ENCODE results near the gene MRPL51.

MRPL51 gene

GRCh38 chr12:6494968-6495367 lies 1.9 kb upstream of the MRPL51 start:
- TF ChIP-seq YY1 (IDR thresholded peaks at IDR 0.05; ENCODE audit: low read depth) (no peak), RAD21 (IDR thresholded peaks at IDR 0.05; ENCODE audit: low read depth) (no peak), NFIC (IDR thresholded peaks at IDR 0.05) (no peak)
- TF ChIP-seq, protein P1, sequence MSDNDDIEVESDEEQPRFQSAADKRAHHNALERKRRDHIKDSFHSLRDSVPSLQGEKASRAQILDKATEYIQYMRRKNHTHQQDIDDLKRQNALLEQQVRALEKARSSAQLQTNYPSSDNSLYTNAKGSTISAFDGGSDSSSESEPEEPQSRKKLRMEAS (IDR thresholded peaks at IDR 0.05) = no peak

- no peak for TF ChIP-seq NFIC (IDR thresholded peaks at IDR 0.05)
- TF ChIP-seq ZBTB7A (IDR thresholded peaks at IDR 0.05; ENCODE audit: low read depth) = no peak
- no peak for TF ChIP-seq YY1 (IDR thresholded peaks at IDR 0.05; ENCODE audit: low read depth)
- TF ChIP-seq TCF12 (IDR thresholded peaks at IDR 0.05; ENCODE audit: low read depth) = no peak
- no peak for TF ChIP-seq TEAD4 (IDR thresholded peaks at IDR 0.05)
- TF ChIP-seq, protein P1 (IDR thresholded peaks at IDR 0.05) = no peak
- no peak for TF ChIP-seq RAD21 (IDR thresholded peaks at IDR 0.05; ENCODE audit: low read depth)
- TF ChIP-seq CEBPB (IDR thresholded peaks at IDR 0.05) = no peak; the same call in 1 of the 2 replicates
- no peak for TF ChIP-seq EGR1 (IDR thresholded peaks at IDR 0.05)
- TF ChIP-seq FOXM1 (IDR thresholded peaks at IDR 0.05; ENCODE audit: borderline replicate concordance, low read depth) = no peak
- TF ChIP-seq USF1 (IDR thresholded peaks at IDR 0.05) = no peak
- TF ChIP-seq, protein P2, sequence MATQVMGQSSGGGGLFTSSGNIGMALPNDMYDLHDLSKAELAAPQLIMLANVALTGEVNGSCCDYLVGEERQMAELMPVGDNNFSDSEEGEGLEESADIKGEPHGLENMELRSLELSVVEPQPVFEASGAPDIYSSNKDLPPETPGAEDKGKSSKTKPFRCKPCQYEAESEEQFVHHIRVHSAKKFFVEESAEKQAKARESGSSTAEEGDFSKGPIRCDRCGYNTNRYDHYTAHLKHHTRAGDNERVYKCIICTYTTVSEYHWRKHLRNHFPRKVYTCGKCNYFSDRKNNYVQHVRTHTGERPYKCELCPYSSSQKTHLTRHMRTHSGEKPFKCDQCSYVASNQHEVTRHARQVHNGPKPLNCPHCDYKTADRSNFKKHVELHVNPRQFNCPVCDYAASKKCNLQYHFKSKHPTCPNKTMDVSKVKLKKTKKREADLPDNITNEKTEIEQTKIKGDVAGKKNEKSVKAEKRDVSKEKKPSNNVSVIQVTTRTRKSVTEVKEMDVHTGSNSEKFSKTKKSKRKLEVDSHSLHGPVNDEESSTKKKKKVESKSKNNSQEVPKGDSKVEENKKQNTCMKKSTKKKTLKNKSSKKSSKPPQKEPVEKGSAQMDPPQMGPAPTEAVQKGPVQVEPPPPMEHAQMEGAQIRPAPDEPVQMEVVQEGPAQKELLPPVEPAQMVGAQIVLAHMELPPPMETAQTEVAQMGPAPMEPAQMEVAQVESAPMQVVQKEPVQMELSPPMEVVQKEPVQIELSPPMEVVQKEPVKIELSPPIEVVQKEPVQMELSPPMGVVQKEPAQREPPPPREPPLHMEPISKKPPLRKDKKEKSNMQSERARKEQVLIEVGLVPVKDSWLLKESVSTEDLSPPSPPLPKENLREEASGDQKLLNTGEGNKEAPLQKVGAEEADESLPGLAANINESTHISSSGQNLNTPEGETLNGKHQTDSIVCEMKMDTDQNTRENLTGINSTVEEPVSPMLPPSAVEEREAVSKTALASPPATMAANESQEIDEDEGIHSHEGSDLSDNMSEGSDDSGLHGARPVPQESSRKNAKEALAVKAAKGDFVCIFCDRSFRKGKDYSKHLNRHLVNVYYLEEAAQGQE (IDR thresholded peaks at IDR 0.05; ENCODE audit: low read depth) = no peak
- TF ChIP-seq CREB1 (IDR thresholded peaks at IDR 0.05; ENCODE audit: low read depth) = no peak
- no peak for TF ChIP-seq TAF1 (IDR thresholded peaks at IDR 0.05; ENCODE audit: low read depth)
- no peak for TF ChIP-seq EP300 (IDR thresholded peaks at IDR 0.05; ENCODE audit: borderline replicate concordance)
These were observed 1.2 kb upstream of the MRPL51 start for GRCh38 chr12:6494258-6494743.

DNA sequence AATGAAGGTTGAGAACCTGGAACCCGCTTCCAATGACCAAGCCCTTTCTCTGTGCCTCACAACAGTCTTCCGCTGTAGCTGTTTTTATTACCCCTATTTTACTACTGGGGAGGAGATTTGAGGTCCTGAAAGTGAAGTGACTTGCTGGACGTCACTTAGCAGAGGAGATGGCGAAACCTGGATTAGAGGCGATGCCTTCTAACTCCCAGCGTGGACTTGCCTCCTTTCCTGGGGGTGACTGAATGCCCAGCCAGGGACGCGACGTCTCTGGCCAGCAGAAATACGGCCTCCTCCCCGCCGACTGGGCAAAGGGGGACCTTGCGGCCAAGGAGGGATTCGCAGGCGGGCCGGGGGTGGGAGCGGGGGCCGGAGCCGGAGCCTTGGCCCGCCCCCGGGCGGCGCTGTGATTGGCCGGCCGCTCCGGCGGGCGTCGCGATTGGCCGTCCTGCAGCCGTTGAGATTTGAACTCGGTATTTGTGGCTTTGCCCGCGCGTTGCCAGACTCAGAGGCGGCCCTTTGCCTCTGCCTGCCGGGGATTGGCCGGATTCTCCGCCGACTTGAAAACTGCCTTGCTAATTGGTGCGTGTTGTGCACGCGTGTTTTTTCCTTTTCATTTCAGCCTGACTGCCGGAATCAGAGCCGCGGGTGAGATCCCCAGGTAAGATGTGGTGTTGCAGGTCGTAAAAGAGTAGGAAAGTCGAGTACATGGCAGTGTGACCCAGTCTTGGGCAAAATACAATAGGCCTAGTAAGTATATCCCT lies 615 bp upstream of the MRPL51 start, which contains the start of gene NCAPD2:
Gene NCAPD2, plus strand, starts transcription at position 606 of the 761 bp plus-strand sequence. CDS start 997 bp downstream, outside the sequence.
- TF ChIP-seq TCF12 (IDR thresholded peaks at IDR 0.05; ENCODE audit: low read depth) (peak; percentile 36; the same call in 1 of the 2 replicates), TEAD4 (IDR thresholded peaks at IDR 0.05) (no peak; the same call in 1 of the 2 replicates), CEBPB (IDR thresholded peaks at IDR 0.05) (no peak), FOXM1 (IDR thresholded peaks at IDR 0.05; ENCODE audit: borderline replicate concordance, low read depth) (peak; percentile 95), RAD21 (IDR thresholded peaks at IDR 0.05; ENCODE audit: low read depth) (no peak), ZBTB7A (IDR thresholded peaks at IDR 0.05; ENCODE audit: low read depth) (peak; percentile 53; the same call in 1 of the 2 replicates), TAF1 (IDR thresholded peaks at IDR 0.05; ENCODE audit: low read depth) (peak; percentile 80; the same call in 1 of the 2 replicates), NFIC (IDR thresholded peaks at IDR 0.05) (no peak), CREB1 (IDR thresholded peaks at IDR 0.05; ENCODE audit: low read depth) (peak; percentile 29; the same call in 1 of the 2 replicates), EGR1 (IDR thresholded peaks at IDR 0.05) (peak; percentile 61; the same call in 1 of the 2 replicates)
- TF ChIP-seq, protein P2 (IDR thresholded peaks at IDR 0.05; ENCODE audit: low read depth) = no peak
- TF ChIP-seq, protein P1 (IDR thresholded peaks at IDR 0.05) = peak; percentile 94

DNA sequence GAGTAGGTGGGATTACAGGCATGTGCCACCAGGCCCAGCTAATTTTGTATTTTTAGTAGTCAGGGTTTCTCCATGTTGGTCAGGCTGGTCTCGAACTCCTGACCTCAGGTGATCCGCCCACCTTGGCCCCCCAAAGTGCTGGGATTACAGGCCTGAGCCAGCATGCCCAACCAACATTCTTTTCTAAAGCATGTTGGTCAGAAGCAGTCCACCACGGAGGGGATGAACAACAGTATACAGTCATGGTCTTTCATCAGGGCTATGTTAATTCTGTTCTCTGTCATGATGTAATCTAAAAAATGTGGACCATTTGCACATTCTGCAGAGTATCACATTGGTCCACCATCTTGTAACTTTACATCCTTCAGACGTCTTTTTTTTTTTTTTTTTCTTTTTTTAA lies 3.6 kb downstream of the MRPL51 start:
- no peak for TF ChIP-seq NFIC (IDR thresholded peaks at IDR 0.05)
- no peak for TF ChIP-seq EP300 (IDR thresholded peaks at IDR 0.05; ENCODE audit: borderline replicate concordance)
- TF ChIP-seq RAD21 (IDR thresholded peaks at IDR 0.05; ENCODE audit: low read depth) = no peak
- no peak for TF ChIP-seq TEAD4 (IDR thresholded peaks at IDR 0.05)
- no peak for TF ChIP-seq CREB1 (IDR thresholded peaks at IDR 0.05; ENCODE audit: low read depth)
- TF ChIP-seq, protein P2 (IDR thresholded peaks at IDR 0.05; ENCODE audit: low read depth) = no peak
- TF ChIP-seq, protein P1 (IDR thresholded peaks at IDR 0.05) = no peak
- no peak for TF ChIP-seq EGR1 (IDR thresholded peaks at IDR 0.05)
- no peak for TF ChIP-seq TAF1 (IDR thresholded peaks at IDR 0.05; ENCODE audit: low read depth)
- no peak for TF ChIP-seq ZBTB7A (IDR thresholded peaks at IDR 0.05; ENCODE audit: low read depth)
- TF ChIP-seq USF1 (IDR thresholded peaks at IDR 0.05) = no peak

All from Ishikawa (cell line).